K562 (cell line): ENCODE results near the gene ACP5. TPM values are rescaled to one million over a fixed set of nuclear protein-coding genes. Genes with fewer than 3 reads are reported as not detected.

Experiments
- ATAC-seq: fragments of 200-7000 bp; cut with Tn5 transposase; 3 replicates; pipeline ENCODE4 v1.9.1; 2020; ENCODE audit warnings: moderate library complexity
- Bru-seq: library from RNA; stranded (reverse); fragments of 400-500 nt; gene quantifications from one replicate; lab custom pipeline; 2021; lab: Mats Ljungman, UMichigan
- BruChase-seq, 2 experiments: library from RNA; stranded (reverse); fragments of 400-500 nt; gene quantifications; one replicate each; lab custom pipeline; 2021; lab: Mats Ljungman, UMichigan
- BruUV-seq: library from RNA; stranded (reverse); fragments of 400-500 nt; replicated peaks from 2 replicates; lab custom pipeline; 2021; lab: Mats Ljungman, UMichigan
- CTCF ChIA-PET: fragments of 300-600 bp; formaldehyde crosslinking; extraction: SDS; loops from one replicate; lab custom pipeline; 2021; ENCODE audit warnings: low intra/inter-chr PET ratio; lab: Yijun Ruan, JAX
- POLR2A ChIA-PET: fragments of 300-600, 350-650 bp; sonication (Branson Sonifier 250); formaldehyde crosslinking; extraction: SDS; loops from one replicate; lab custom pipeline; 2021; ENCODE audit warnings: antibody characterized with exemption, inconsistent platforms; lab: Yijun Ruan, JAX
- DNase-seq, 4 experiments: peaks; one replicate each; pipeline versions ENCODE4 v3.0.0 to v3.0.0-alpha.2; 2011 to 2018; ENCODE audit warnings: low spot score in 3 of 4, mixed read lengths in 3 of 4; ENCODE audit errors: extremely low read depth in 1 of 4
- FAIRE-seq: peaks from 2 replicates; lab custom pipeline; 2011; peaks lifted over from hg19 to GRCh38; lab: Jason Lieb, UNC
- H2AFZ ChIP-seq: 2 replicates; pipeline ENCODE4 v1.6.0; 2011; ENCODE audit warnings: low read depth, low read length, control low read depth, inconsistent platforms
- H3K27ac ChIP-seq: fragments of 200-600 bp; 3 replicates; pipeline ENCODE4 v1.8.0; 2011; ENCODE audit warnings: low read depth, mild to moderate bottlenecking, control low read depth, inconsistent platforms, low read length, moderate library complexity, mixed read lengths; ENCODE audit errors: extremely low read depth
- H3K27me3 ChIP-seq, 2 experiments: fragments of 300-600 bp in 1 of 2; 2 replicates in 1 of 2; 3 replicates in 1 of 2; pipeline versions ENCODE4 v1.6.0 to v1.8.0; 2011; ENCODE audit warnings: inconsistent platforms in 2 of 2, low read length in 2 of 2, mild to moderate bottlenecking in 1 of 2, mixed read lengths in 1 of 2, moderate library complexity in 1 of 2; ENCODE audit not compliant: control insufficient read depth in 2 of 2, insufficient read depth in 2 of 2
- H3K36me3 ChIP-seq: fragments of 300-600 bp; 3 replicates; pipeline ENCODE4 v1.8.0; 2011; ENCODE audit warnings: mild to moderate bottlenecking, low read length, inconsistent platforms; ENCODE audit not compliant: control insufficient read depth, insufficient read depth
- H3K4me1 ChIP-seq, 2 experiments: fragments of 200-600 bp in 1 of 2; replicated peaks in 1 of 2; 2 replicates in 1 of 2; 3 replicates in 1 of 2; pipeline versions ENCODE4 v1.5.1 to v1.8.0; 2011; ENCODE audit warnings: inconsistent platforms in 2 of 2, low read length in 2 of 2, mild to moderate bottlenecking in 1 of 2, mixed read lengths in 1 of 2, moderate library complexity in 1 of 2; ENCODE audit not compliant: control insufficient read depth in 2 of 2, insufficient read depth in 2 of 2
- H3K4me2 ChIP-seq: 2 replicates; pipeline ENCODE4 v1.6.1; 2011; ENCODE audit warnings: low read length, control low read depth, inconsistent platforms, mixed read lengths; ENCODE audit not compliant: insufficient read depth
- H3K4me3 ChIP-seq: fragments of 200-600 bp; sonication (generic), shearing (Covaris generic); 2 replicates; pipeline ENCODE4 v1.5.1; 2016; ENCODE audit warnings: control low read depth, inconsistent platforms
- H3K79me2 ChIP-seq: fragments of 200-600 bp; 3 replicates; pipeline ENCODE4 v1.8.0; 2011; ENCODE audit warnings: low read length, inconsistent platforms; ENCODE audit not compliant: control insufficient read depth, insufficient read depth
- H3K9ac ChIP-seq, 2 experiments: 2 replicates each; pipeline versions ENCODE4 v1.6.0 to v1.6.1; 2011; ENCODE audit warnings: low read depth in 2 of 2, low read length in 2 of 2, control low read depth in 1 of 2, inconsistent platforms in 1 of 2, mild to moderate bottlenecking in 1 of 2, mixed read lengths in 1 of 2; ENCODE audit not compliant: insufficient read depth in 1 of 2
- H3K9me1 ChIP-seq: one replicate; pipeline ENCODE4 v1.6.0; 2011; ENCODE audit warnings: inconsistent platforms, mild to moderate bottlenecking, low read length, moderate library complexity; ENCODE audit not compliant: control insufficient read depth, insufficient read depth
- H3K9me3 ChIP-seq: replicated peaks from 2 replicates; pipeline ENCODE4 v1.5.1; 2011; ENCODE audit warnings: low read depth, low read length, inconsistent platforms; ENCODE audit not compliant: control insufficient read depth, insufficient read depth
- H4K20me1 ChIP-seq: replicated peaks from 2 replicates; pipeline ENCODE4 v1.6.1; 2011; ENCODE audit warnings: low read length, inconsistent platforms, mixed read lengths; ENCODE audit not compliant: control insufficient read depth, insufficient read depth
- CHD1 ChIP-seq: fragments of 200-600 bp; sonication (generic); IDR thresholded peaks from one replicate; pipeline ENCODE4 v1.6.1; 2012; ENCODE audit warnings: mild to moderate bottlenecking, moderate library complexity, low read length, inconsistent platforms
- ELF2 ChIP-seq: fragments of 250-450 bp; sonication (Bioruptor Pico); IDR thresholded peaks from 2 replicates; pipeline ENCODE4 v1.5.0; 2021; ENCODE audit warnings: mild to moderate bottlenecking
- FOS ChIP-seq: IDR thresholded peaks from 3 replicates; pipeline ENCODE4 v1.6.1; 2011; ENCODE audit not compliant: insufficient read length; ENCODE audit errors: extremely low read depth
- HDGF ChIP-seq: fragments of 450-650 bp; IDR thresholded peaks from 2 replicates; pipeline ENCODE4 v1.6.1; 2016
- L3MBTL2 ChIP-seq: fragments of 450-650 bp; IDR thresholded peaks from 2 replicates; pipeline ENCODE4 v1.6.1; 2016; ENCODE audit warnings: mild to moderate bottlenecking, moderate library complexity
- OTX1 ChIP-seq: fragments of 450-650 bp; formaldehyde crosslinking; IDR thresholded peaks from 2 replicates; pipeline ENCODE4 v1.4.0; 2022; ENCODE audit warnings: mild to moderate bottlenecking
- POLR2AphosphoS2 ChIP-seq: IDR thresholded peaks from 2 replicates; pipeline ENCODE4 v1.6.1; 2012; ENCODE audit warnings: low read length, improper control_type of control experiment
- SPI1 ChIP-seq: IDR thresholded peaks from 2 replicates; pipeline ENCODE4 v1.6.1; 2011; ENCODE audit warnings: low read depth, low read length, control low read depth, borderline replicate concordance
- TOE1 ChIP-seq, 2 experiments: fragments of 450-650 bp in 1 of 2; sonication (generic) in 1 of 2; formaldehyde crosslinking in 1 of 2; IDR thresholded peaks; 2 replicates each; pipeline versions ENCODE4 v1.7.1 to v1.8.0; 2016 to 2022; ENCODE audit warnings: borderline replicate concordance in 2 of 2, mild to moderate bottlenecking in 2 of 2, antibody characterized with exemption in 1 of 2, inconsistent platforms in 1 of 2, low read depth in 1 of 2, missing genetic modification reagents in 1 of 2, moderate library complexity in 1 of 2
- ZNF274 ChIP-seq: IDR thresholded peaks from 2 replicates; pipeline ENCODE4 v1.6.1; 2011; ENCODE audit warnings: low read depth, mild to moderate bottlenecking, low read length, moderate library complexity, borderline replicate concordance
- WGBS: fragments of 100-300 bp; shearing (Covaris generic); methylation state at CpG from one replicate; pipeline ENCODE4 v1.1.6; 2016; ENCODE audit warnings: low coverage, mixed read lengths; ENCODE audit not compliant: insufficient coverage; ENCODE audit errors: missing lambda C conversion rate; 5-methylcytosine and 5-hydroxymethylcytosine counted together
- in situ Hi-C: fragments of 300-500 bp; cut with MboI; formaldehyde crosslinking; loops from 4 replicates; pipeline ENCODE4 v1.15.0; 2018; ENCODE audit warnings: inconsistent platforms, mixed read lengths
- intact Hi-C: fragments of 100-400 bp; cut with micrococcal nuclease; formaldehyde crosslinking; loops from 2 replicates; pipeline ENCODE4 v1.14.2; 2022
- long read RNA-seq, 3 experiments: library from polyadenylated mRNA in 2 of 3; library from RNA in 1 of 3; unstranded in 2 of 3; stranded (forward) in 1 of 3; transcript quantifications; one replicate each; pipeline ENCODE4 v2.0.0, GENCODE V29; 2019 to 2022
- polyA minus RNA-seq, 3 experiments: library from RNA; depleted of rRNA, polyadenylated mRNA; stranded (reverse); fragments of >200 nt; gene quantifications; 2 replicates each; pipeline ENCODE4 v1.2.3, GENCODE V29; 2011
- polyA plus RNA-seq, 8 experiments: library from polyadenylated mRNA; depleted of rRNA in 4 of 8; stranded (reverse) in 5 of 8; unstranded in 3 of 8; fragments of >200 nt; fragmentation: Nextera tagmentation in 2 of 8; fragmentation: Illumina TruSeq in 1 of 8; extraction: Ambion mirVana in 2 of 8; extraction: Trizol in 1 of 8; gene quantifications; 2 replicates each; pipeline versions ENCODE4 v1.2.1 to v1.2.3, GENCODE V29; 2011 to 2014; ENCODE audit warnings: inconsistent platforms in 1 of 8, missing spikeins in 1 of 8
- total RNA-seq, 7 experiments: library from RNA; depleted of rRNA in 6 of 7; stranded (reverse); fragments of >200 nt in 6 of 7; fragmentation: Illumina TruSeq in 2 of 7; extraction: Trizol in 2 of 7; gene quantifications; 2 replicates each; pipeline versions ENCODE4 v1.2.1 to v1.2.3, GENCODE V29; 2011 to 2021; ENCODE audit warnings: low replicate concordance in 1 of 7
- TF ChIP-seq, protein P1 (sequence below), 2 experiments: IDR thresholded peaks; 2 replicates each; pipeline ENCODE4 v1.6.1; 2011; ENCODE audit warnings: borderline replicate concordance in 1 of 2, control low read depth in 1 of 2, low read depth in 1 of 2, low read length in 1 of 2, mild to moderate bottlenecking in 1 of 2, mixed read lengths in 1 of 2, moderate library complexity in 1 of 2; ENCODE audit not compliant: insufficient read depth in 1 of 2, insufficient read length in 1 of 2, poor library complexity in 1 of 2, severe bottlenecking in 1 of 2; ENCODE audit errors: extremely low read depth in 1 of 2
- TF ChIP-seq, protein P2 (sequence below): sonication (generic); IDR thresholded peaks from 2 replicates; pipeline ENCODE4 v1.6.1; 2016

ACP5 gene
- total RNA-seq (2011; cell fraction: chromatin; rRNA removed; ENCODE audit: low replicate concordance), result not detected in 2 replicates
- total RNA-seq (2011; cell fraction: nucleolus; rRNA removed), result 0.53 and 0.67 TPM in 2 replicates
- total RNA-seq (2011; cell fraction: nucleoplasm; rRNA removed), result 0.69 TPM in 1 of 2 replicates, not detected in the other
- total RNA-seq (2014; rRNA removed), result 0.27 and 0.45 TPM in 2 replicates
- total RNA-seq (2014; rRNA removed; fragmentation: Illumina TruSeq; extraction: Trizol), result 0.29 and 0.41 TPM in 2 replicates
- 0.79 and 1.1 TPM in 2 replicates for total RNA-seq (2015; rRNA removed; fragmentation: Illumina TruSeq; extraction: Trizol)
- 0.62 and 0.85 TPM in 2 replicates for total RNA-seq (2021)
- 0.26 and 1.0 TPM in 2 replicates for polyA plus RNA-seq (2011; rRNA removed)
- polyA plus RNA-seq (2011; cell fraction: cytosol; rRNA removed), result 0.89 and 1.3 TPM in 2 replicates
- 0.58 and 1.1 TPM in 2 replicates for polyA plus RNA-seq (2011; cell fraction: nucleus; rRNA removed)
- polyA plus RNA-seq (2012), result 1.1 and 16.7 TPM in 2 replicates
- 0.22 and 0.33 TPM in 2 replicates for polyA plus RNA-seq (2014; fragmentation: Illumina TruSeq; extraction: Trizol)
- under 1 TPM in 1 of 2 experiments, not detected in 1; 0.06 TPM for polyA plus RNA-seq (2014; fragmentation: Nextera tagmentation; extraction: Ambion mirVana)
- 0.34 and 0.45 TPM in 2 replicates for polyA plus RNA-seq (2014; rRNA removed)
- 0.21 and 0.30 TPM in 2 replicates for polyA minus RNA-seq (2011; rRNA and poly(A)+ RNA removed)
- polyA minus RNA-seq (2011; cell fraction: cytosol; rRNA and poly(A)+ RNA removed), result not detected in 2 replicates
- polyA minus RNA-seq (2011; cell fraction: nucleus; rRNA and poly(A)+ RNA removed), result 0.33 TPM in 1 of 2 replicates, not detected in the other
- not detected for Bru-seq, nascent RNA
- BruChase-seq, experiment 1, labeled RNA remaining after a 2-hour chase, result not detected
- BruChase-seq, experiment 2, labeled RNA remaining after a 6-hour chase, result percentile 26 among the genes with signal in this experiment
- long read RNA-seq, experiment 1, partial matches to known transcripts, result 0 of 1 reads
- long read RNA-seq, experiment 1, other reads (novel, unspliced or antisense), result 1 of 1 reads
- long read RNA-seq, experiment 2, partial matches to known transcripts, result 0 of 4 reads
- long read RNA-seq, experiment 2, other reads (novel, unspliced or antisense), result 1 of 4 reads
- long read RNA-seq, experiment 3, result 0 reads

- FAIRE-seq (no peak), ATAC-seq (peak; percentile 14), DNase-seq (peak in 1 of 4 experiments; percentile 36)
- peaks cover 44 to 66% of the 10 kb centered on the region in 2 experiments for H3K4me1 ChIP-seq
- BruUV-seq, result no TSS peak
- peak within 1 kb of the TSS; percentile 62 for H3K4me2 ChIP-seq
- peak within 1 kb of the TSS; percentile 41 for H3K27ac ChIP-seq
- intact Hi-C loops, result no loop called here
- H4K20me1 ChIP-seq, result no peaks in the 10 kb centered on the region
- H3K9me1 ChIP-seq, result no peaks in the 10 kb centered on the region
- ChIA-PET CTCF (no interaction called here), POLR2A (interaction anchor here (0.8 to 1.8 kb wide), 6 partner anchors 9 to 92 kb away, joined by 3 to 8 read pairs (median 4); partner anchors contain the start of gene ELOF1)
- H3K4me3 ChIP-seq, result no peak within 1 kb of the TSS
- H3K9me3 ChIP-seq, result no peaks in the 10 kb centered on the region
- peak within 1 kb of the TSS; percentile 76 for H2AFZ ChIP-seq
- in situ Hi-C loops, result no loop called here
- no peaks in the 10 kb centered on the region for H3K27me3 ChIP-seq
- no peaks in the 10 kb centered on the region for H3K36me3 ChIP-seq
- WGBS, result 49% methylated on average over 17 of the region's 18 CpGs
- no peaks in the 10 kb centered on the region for H3K79me2 ChIP-seq
- peak within 1 kb of the TSS in 1 of 2 experiments; percentile 81; a peak in 2 of 4 replicates for H3K9ac ChIP-seq
- TF ChIP-seq FOS (no peak), ELF2 (CRISPR knock-in tag) (no peak; the same call in 1 of the 2 replicates), OTX1 (CRISPR knock-in tag) (0 out of 2 replicates have a peak, but pooled peaks have one; percentile 8), SPI1 (peak; percentile 19; the same call in 1 of the 2 replicates), POLR2AphosphoS2 (no peak), CHD1 (peak; percentile 7), TOE1 (IDR thresholded peaks at IDR 0.05; ENCODE audit: borderline replicate concordance) (no peak), TOE1 (CRISPR knock-in tag; IDR thresholded peaks at IDR 0.05; ENCODE audit: borderline replicate concordance, low read depth) (peak; percentile 59; the same call in 1 of the 2 replicates), HDGF (0 out of 2 replicates have a peak, but pooled peaks have one; percentile 48), L3MBTL2 (peak; percentile 72; the same call in 1 of the 2 replicates), ZNF274 (0 out of 2 replicates have a peak, but pooled peaks have one; percentile 11)
- TF ChIP-seq, protein P1, sequence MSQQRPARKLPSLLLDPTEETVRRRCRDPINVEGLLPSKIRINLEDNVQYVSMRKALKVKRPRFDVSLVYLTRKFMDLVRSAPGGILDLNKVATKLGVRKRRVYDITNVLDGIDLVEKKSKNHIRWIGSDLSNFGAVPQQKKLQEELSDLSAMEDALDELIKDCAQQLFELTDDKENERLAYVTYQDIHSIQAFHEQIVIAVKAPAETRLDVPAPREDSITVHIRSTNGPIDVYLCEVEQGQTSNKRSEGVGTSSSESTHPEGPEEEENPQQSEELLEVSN (IDR thresholded peaks at IDR 0.05; ENCODE audit: borderline replicate concordance in 1 of 2, extremely low read depth in 1 of 2, insufficient read depth in 1 of 2, insufficient read length in 1 of 2, low read depth in 1 of 2, low read length in 1 of 2, poor library complexity in 1 of 2, severe bottlenecking in 1 of 2), result peak in 1 of 2 experiments; percentile 66
- TF ChIP-seq, protein P2, sequence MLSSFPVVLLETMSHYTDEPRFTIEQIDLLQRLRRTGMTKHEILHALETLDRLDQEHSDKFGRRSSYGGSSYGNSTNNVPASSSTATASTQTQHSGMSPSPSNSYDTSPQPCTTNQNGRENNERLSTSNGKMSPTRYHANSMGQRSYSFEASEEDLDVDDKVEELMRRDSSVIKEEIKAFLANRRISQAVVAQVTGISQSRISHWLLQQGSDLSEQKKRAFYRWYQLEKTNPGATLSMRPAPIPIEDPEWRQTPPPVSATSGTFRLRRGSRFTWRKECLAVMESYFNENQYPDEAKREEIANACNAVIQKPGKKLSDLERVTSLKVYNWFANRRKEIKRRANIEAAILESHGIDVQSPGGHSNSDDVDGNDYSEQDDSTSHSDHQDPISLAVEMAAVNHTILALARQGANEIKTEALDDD, result no peak
Observed at GRCh38 chr19:11577451-11578257, at the start of gene ACP5. Gene ACP5 (minus strand): TSS chr19:11577645. CDS start chr19:11577317, 328 bp downstream.
